Endothelial cell of umbilical vein (primary cell): ENCODE results near the gene UFSP1. TPM values are rescaled to one million over a fixed set of nuclear protein-coding genes. Genes with fewer than 3 reads are reported as not detected.

ENCODE experiments used
- BruUV-seq: library from RNA; stranded (reverse); fragments of 400-500 nt; replicated peaks from 2 replicates; lab custom pipeline; 2021; lab: Mats Ljungman, UMichigan
- CTCF ChIA-PET: fragments of 300-600, 350-600 bp; sonication (Branson Sonifier 250); formaldehyde crosslinking; loops from one replicate; lab custom pipeline; 2021; ENCODE audit warnings: antibody characterized with exemption, inconsistent platforms; lab: Charles Lee
- POLR2A ChIA-PET: fragments of 300-600, 350-600 bp; sonication (Branson Sonifier 250); formaldehyde crosslinking; loops from one replicate; lab custom pipeline; 2021; ENCODE audit warnings: antibody characterized with exemption, inconsistent platforms; lab: Charles Lee
- DNase-seq: peaks from one replicate; pipeline ENCODE4 v3.0.0-alpha.2; 2011; ENCODE audit warnings: low read depth, low spot score
- FAIRE-seq: peaks from 2 replicates; lab custom pipeline; 2011; peaks lifted over from hg19 to GRCh38; lab: Jason Lieb, UNC
- H2AFZ ChIP-seq: 2 replicates; pipeline ENCODE4 v1.6.0; 2012; ENCODE audit warnings: low read depth, low read length, control low read depth, inconsistent platforms
- H3K27ac ChIP-seq: 2 replicates; pipeline ENCODE4 v1.5.1; 2011; ENCODE audit warnings: low read depth, mild to moderate bottlenecking, control low read depth, low read length, moderate library complexity; ENCODE audit not compliant: insufficient read depth
- H3K27me3 ChIP-seq, 2 experiments: 2 replicates each; pipeline versions ENCODE4 v1.6.0 to v1.6.1; 2011; ENCODE audit warnings: low read length in 2 of 2, mixed read lengths in 1 of 2; ENCODE audit not compliant: control insufficient read depth in 2 of 2, insufficient read depth in 2 of 2
- H3K36me3 ChIP-seq, 2 experiments: 2 replicates in 1 of 2; 3 replicates in 1 of 2; pipeline ENCODE4 v1.5.1; 2011; ENCODE audit warnings: low read length in 2 of 2, mild to moderate bottlenecking in 1 of 2, moderate library complexity in 1 of 2; ENCODE audit not compliant: control insufficient read depth in 2 of 2, insufficient read depth in 2 of 2; ENCODE audit errors: extremely low read depth in 1 of 2
- H3K4me1 ChIP-seq: 3 replicates; pipeline ENCODE4 v1.5.1; 2011; ENCODE audit warnings: mild to moderate bottlenecking, low read length; ENCODE audit not compliant: control insufficient read depth, insufficient read depth; ENCODE audit errors: extremely low read depth
- H3K4me2 ChIP-seq: 2 replicates; pipeline ENCODE4 v1.6.1; 2011; ENCODE audit warnings: low read length, control low read depth, mixed read lengths; ENCODE audit not compliant: insufficient read depth
- H3K4me3 ChIP-seq, 3 experiments: fragments of 200-600 bp in 1 of 3; sonication (generic), shearing (Covaris generic) in 1 of 3; replicated peaks in 1 of 3; 2 replicates each; pipeline ENCODE4 v1.5.1; 2011 to 2016; ENCODE audit warnings: control low read depth in 3 of 3, low read length in 3 of 3, mild to moderate bottlenecking in 2 of 3, inconsistent platforms in 1 of 3, low read depth in 1 of 3, moderate library complexity in 1 of 3; ENCODE audit not compliant: insufficient read depth in 1 of 3
- H3K79me2 ChIP-seq: 2 replicates; pipeline ENCODE4 v1.6.0; 2012; ENCODE audit warnings: low read length, inconsistent platforms; ENCODE audit not compliant: control insufficient read depth, insufficient read depth
- H3K9ac ChIP-seq: replicated peaks from 2 replicates; pipeline ENCODE3; 2011; ENCODE audit warnings: low read length, control low read depth; ENCODE audit not compliant: insufficient read depth; ENCODE audit errors: extremely low read depth
- H3K9me1 ChIP-seq: replicated peaks from 3 replicates; pipeline ENCODE4 v1.6.0; 2011; ENCODE audit warnings: mild to moderate bottlenecking, low read length; ENCODE audit not compliant: control insufficient read depth, insufficient read depth; ENCODE audit errors: extremely low read depth
- H3K9me3 ChIP-seq: replicated peaks from 2 replicates; pipeline ENCODE4 v1.5.1; 2012; ENCODE audit warnings: low read length, inconsistent platforms; ENCODE audit not compliant: control insufficient read depth, insufficient read depth
- H4K20me1 ChIP-seq: replicated peaks from 2 replicates; pipeline ENCODE3; 2011; ENCODE audit warnings: mild to moderate bottlenecking, low read length; ENCODE audit not compliant: control insufficient read depth, insufficient read depth; ENCODE audit errors: extremely low read depth
- CTCF ChIP-seq, 2 donors: IDR thresholded peaks; 1 replicate in 1 of 2; 2 replicates in 1 of 2; pipeline ENCODE4 v1.5.1; 2011; ENCODE audit warnings: low read length in 2 of 2, mild to moderate bottlenecking in 2 of 2, moderate library complexity in 2 of 2, control low read depth in 1 of 2, inconsistent platforms in 1 of 2, low read depth in 1 of 2; ENCODE audit not compliant: insufficient read depth in 1 of 2; ENCODE audit errors: extremely low read depth in 1 of 2
- EZH2 ChIP-seq: IDR thresholded peaks from 2 replicates; pipeline ENCODE4 v1.6.1; 2012; ENCODE audit warnings: borderline replicate concordance, low read depth, mild to moderate bottlenecking, moderate library complexity, low read length, inconsistent platforms; ENCODE audit not compliant: severe bottlenecking
- FOS ChIP-seq: IDR thresholded peaks from 2 replicates; pipeline ENCODE4 v1.6.1; 2011; ENCODE audit warnings: mild to moderate bottlenecking, low read length, moderate library complexity, borderline replicate concordance; ENCODE audit not compliant: insufficient read depth
- GATA2 ChIP-seq: IDR thresholded peaks from 2 replicates; pipeline ENCODE4 v1.7.0; 2011; ENCODE audit warnings: low read depth, mild to moderate bottlenecking, moderate library complexity, mixed read lengths, low read length; ENCODE audit not compliant: insufficient read length, insufficient read depth
- JUN ChIP-seq: IDR thresholded peaks from 2 replicates; pipeline ENCODE4 v1.6.1; 2011; ENCODE audit warnings: borderline replicate concordance, low read depth; ENCODE audit not compliant: insufficient read length, insufficient read depth
- MYC ChIP-seq: IDR thresholded peaks from one replicate; pipeline ENCODE4 v1.6.1; 2011; ENCODE audit warnings: mild to moderate bottlenecking, low read depth, low read length
- POLR2A ChIP-seq: IDR thresholded peaks from 2 replicates; pipeline ENCODE4 v1.6.1; 2012; ENCODE audit warnings: low read depth, mild to moderate bottlenecking, control low read depth, low read length
- POLR2AphosphoS5 ChIP-seq: IDR thresholded peaks from 2 replicates; pipeline ENCODE4 v1.6.1; 2012; ENCODE audit warnings: low read depth, mild to moderate bottlenecking, control low read depth, low read length, moderate library complexity; ENCODE audit not compliant: insufficient read depth
- dilution Hi-C: fragments of 300-500 bp; cut with MboI; formaldehyde crosslinking; loops from one replicate; pipeline ENCODE4 v1.15.0; 2019; ENCODE audit warnings: low sequenced_read_pairs; ENCODE audit not compliant: extremely low pct_ligation_motif_present
- intact Hi-C: fragments of 100-400 bp; cut with micrococcal nuclease; formaldehyde crosslinking; loops from one replicate; pipeline ENCODE4 v1.10.0; 2022
- polyA plus RNA-seq, 4 experiments: library from polyadenylated mRNA; depleted of rRNA in 3 of 4; stranded (reverse) in 3 of 4; unstranded in 1 of 4; fragments of >200 nt; gene quantifications; 2 replicates each; pipeline versions ENCODE4 v1.2.1 to v1.2.3, GENCODE V29; 2011 to 2012; ENCODE audit warnings: missing spikeins in 1 of 4
- total RNA-seq: library from RNA; stranded (reverse); gene quantifications from 2 replicates; pipeline ENCODE4 v1.2.3, GENCODE V29; 2021
- TF ChIP-seq, protein P1 (sequence below): IDR thresholded peaks from 2 replicates; pipeline ENCODE4 v1.6.1; 2011; ENCODE audit not compliant: insufficient read depth, insufficient read length

UFSP1 gene
- total and polyA plus RNA-seq, 2 donors (not counting 3 experiments of a cell fraction or from before 2014, with no cell fraction given): 0.84 to 0.93 TPM

GRCh38 chr7:100866729-100867039 is 22.8 kb downstream of the UFSP1 start:
- Histone ChIP-seq H3K4me1 (peaks cover 36% of the 10 kb centered on the region), H3K9me3 (no peaks in the 10 kb centered on the region), H3K9me1 (no peaks in the 10 kb centered on the region), H2AFZ (peak overlapping the region; percentile 50), H3K9ac (peak overlapping the region; percentile 98), H3K79me2 (peaks cover 25% of the 10 kb centered on the region), H4K20me1 (no peaks in the 10 kb centered on the region), H3K4me3 (peak overlapping the region in 1 of 3 experiments; percentile 87), H3K36me3 (peaks cover 4 to 16% of the 10 kb centered on the region in 2 experiments), H3K27ac (peak overlapping the region; percentile 90), H3K27me3 (no peaks in the 10 kb centered on the region), H3K4me2 (peak overlapping the region; percentile 86)
- no peak for FAIRE-seq
- dilution Hi-C loops (no loop called here), intact Hi-C loops (loop anchor here (1.0 to 10.0 kb wide), 4 partner anchors 9 to 282 kb away; partner anchors contain the start of genes FBXO24, LRCH4 and SRRT)
- DNase-seq: no peak
- ChIA-PET POLR2A (interaction anchor here (0.7 to 1.0 kb wide), 2 partner anchors 8 to 21 kb away, joined by 3 to 4 read pairs; partner anchors contain the start of gene SRRT), CTCF (interaction anchor here (0.7 to 1.0 kb wide), 2 partner anchors 14 to 161 kb away, joined by 3 to 5 read pairs; partner anchors contain the start of genes POP7 and SLC12A9)
- BruUV-seq: no TSS peak
- no peak for TF ChIP-seq MYC
- TF ChIP-seq FOS: no peak
- no peak for TF ChIP-seq JUN
- no peak for TF ChIP-seq GATA2
- no peak for TF ChIP-seq POLR2AphosphoS5
- no peak for TF ChIP-seq EZH2
- no peak for TF ChIP-seq POLR2A
- TF ChIP-seq, protein P1, sequence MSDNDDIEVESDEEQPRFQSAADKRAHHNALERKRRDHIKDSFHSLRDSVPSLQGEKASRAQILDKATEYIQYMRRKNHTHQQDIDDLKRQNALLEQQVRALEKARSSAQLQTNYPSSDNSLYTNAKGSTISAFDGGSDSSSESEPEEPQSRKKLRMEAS: no peak
- TF ChIP-seq CTCF (IDR thresholded peaks at IDR 0.05; ENCODE audit: extremely low read depth in 1 of 2, insufficient read depth in 1 of 2, low read depth in 1 of 2, low read length in 2 of 2): no peak
